GM23338 (cell line): ENCODE results near the gene TM4SF5. TPM values are rescaled to one million over a fixed set of nuclear protein-coding genes. Genes with fewer than 3 reads are reported as not detected.

Source experiments
- ATAC-seq: fragments of 200-7000 bp; cut with Tn5 transposase; 3 replicates; pipeline ENCODE4 v1.9.1; 2020
- DNase-seq: peaks from one replicate; pipeline ENCODE4 v3.0.0-alpha.2; 2015; ENCODE audit warnings: low spot score
- H2AFZ ChIP-seq: fragments of 200-600 bp; sonication (generic); 2 replicates; pipeline ENCODE4 v1.8.0; 2016; ENCODE audit warnings: antibody characterized with exemption, mild to moderate bottlenecking, moderate library complexity
- H3F3A ChIP-seq: fragments of 200-600 bp; sonication (generic); replicated peaks from 2 replicates; pipeline ENCODE4 v1.8.0; 2017; ENCODE audit warnings: antibody characterized with exemption, mixed run types, low read depth
- H3K27ac ChIP-seq: fragments of 200-600 bp; sonication (generic); 2 replicates; pipeline ENCODE4 v1.6.1; 2016; ENCODE audit warnings: low read depth
- H3K27me3 ChIP-seq: fragments of 200-600 bp; sonication (generic); 2 replicates; pipeline ENCODE4 v1.8.0; 2016; ENCODE audit warnings: mild to moderate bottlenecking, mixed run types, moderate library complexity; ENCODE audit not compliant: insufficient read depth
- H3K36me3 ChIP-seq: fragments of 200-600 bp; sonication (generic); 2 replicates; pipeline ENCODE4 v1.8.0; 2016; ENCODE audit warnings: mild to moderate bottlenecking; ENCODE audit not compliant: insufficient read depth
- H3K4me1 ChIP-seq: fragments of 200-600 bp; sonication (generic); 2 replicates; pipeline ENCODE4 v1.8.0; 2016; ENCODE audit warnings: mild to moderate bottlenecking, moderate library complexity; ENCODE audit not compliant: insufficient read depth
- H3K4me2 ChIP-seq: fragments of 200-600 bp; sonication (generic); 2 replicates; pipeline ENCODE4 v1.7.1; 2017; ENCODE audit warnings: mixed run types
- H3K4me3 ChIP-seq: fragments of 200-600 bp; sonication (generic); 2 replicates; pipeline ENCODE4 v1.6.1; 2016; ENCODE audit warnings: mixed run types
- H3K79me2 ChIP-seq: fragments of 200-600 bp; sonication (generic); replicated peaks from 2 replicates; pipeline ENCODE4 v1.8.0; 2017; ENCODE audit warnings: mild to moderate bottlenecking; ENCODE audit not compliant: insufficient read depth
- H3K9me2 ChIP-seq: fragments of 200-600 bp; sonication (generic); 2 replicates; pipeline ENCODE4 v1.8.0; 2017; ENCODE audit not compliant: insufficient read depth
- H4K20me1 ChIP-seq: fragments of 200-600 bp; sonication (generic); replicated peaks from 2 replicates; pipeline ENCODE4 v1.8.0; 2017; ENCODE audit warnings: mild to moderate bottlenecking; ENCODE audit not compliant: insufficient read depth
- H3K27ac Mint-ChIP-seq: 2 replicates; pipeline ENCODE4 v1.8.0; 2020; ENCODE audit warnings: inconsistent platforms, mild to moderate bottlenecking, moderate library complexity, mixed read lengths
- H3K27me3 Mint-ChIP-seq: 3 replicates; pipeline ENCODE4 v1.8.0; 2022; ENCODE audit warnings: low read depth, mild to moderate bottlenecking, moderate library complexity, mixed read lengths, inconsistent platforms; ENCODE audit not compliant: insufficient read depth, poor library complexity
- H3K36me3 Mint-ChIP-seq: 3 replicates; pipeline ENCODE4 v1.8.0; 2021; ENCODE audit warnings: low read depth, mild to moderate bottlenecking, inconsistent platforms, moderate library complexity, mixed read lengths
- H3K4me1 Mint-ChIP-seq: 3 replicates; pipeline ENCODE4 v1.8.0; 2020; ENCODE audit warnings: mild to moderate bottlenecking, inconsistent platforms, mixed read lengths
- H3K4me3 Mint-ChIP-seq: 3 replicates; pipeline ENCODE4 v1.8.0; 2021; ENCODE audit warnings: moderate library complexity, mild to moderate bottlenecking, inconsistent platforms, mixed read lengths
- H3K9me3 Mint-ChIP-seq: 3 replicates; pipeline ENCODE4 v1.8.0; 2020; ENCODE audit warnings: moderate library complexity, mild to moderate bottlenecking, inconsistent platforms, mixed read lengths
- CREB1 ChIP-seq: fragments of 250-450 bp; sonication (Bioruptor Pico); IDR thresholded peaks from 2 replicates; pipeline ENCODE4 v1.5.0; 2020; ENCODE audit warnings: low read depth, mild to moderate bottlenecking, moderate library complexity
- CTCF ChIP-seq, 2 experiments: fragments of 200-600 bp in 1 of 2; sonication (generic) in 1 of 2; conservative IDR thresholded peaks; 2 replicates each; pipeline versions ENCODE4 v1.5.1 to v1.6.1; 2016 to 2017; ENCODE audit warnings: antibody characterized with exemption in 2 of 2, low read depth in 2 of 2, mild to moderate bottlenecking in 2 of 2, moderate library complexity in 1 of 2
- ETS1 ChIP-seq: IDR thresholded peaks from 2 replicates; pipeline ENCODE4 v1.6.1; 2016; ENCODE audit warnings: antibody characterized with exemption
- EZH2 ChIP-seq: fragments of 200-600 bp; sonication (generic); IDR thresholded peaks from one replicate; pipeline ENCODE4 v1.8.0; 2017; ENCODE audit warnings: antibody characterized with exemption, mild to moderate bottlenecking, low read depth; ENCODE audit not compliant: unreplicated experiment
- EZH2phosphoT487 ChIP-seq: fragments of 200-600 bp; sonication (generic); IDR thresholded peaks from one replicate; pipeline ENCODE4 v1.8.1; 2018; ENCODE audit warnings: antibody characterized with exemption; ENCODE audit not compliant: unreplicated experiment
- JUNB ChIP-seq: IDR thresholded peaks from one replicate; pipeline ENCODE4 v1.6.1; 2016; ENCODE audit warnings: antibody characterized with exemption; ENCODE audit not compliant: unreplicated experiment
- NANOG ChIP-seq: IDR thresholded peaks from 2 replicates; pipeline ENCODE4 v1.6.1; 2016; ENCODE audit warnings: antibody characterized with exemption, borderline replicate concordance
- POLR2AphosphoS5 ChIP-seq: IDR thresholded peaks from 2 replicates; pipeline ENCODE4 v1.6.1; 2016; ENCODE audit warnings: antibody characterized with exemption, low read depth
- STAT1 ChIP-seq: IDR thresholded peaks from one replicate; pipeline ENCODE4 v1.6.1; 2016; ENCODE audit warnings: antibody characterized with exemption; ENCODE audit not compliant: unreplicated experiment
- ZNF114 ChIP-seq: fragments of 250-450 bp; sonication (Bioruptor Pico); IDR thresholded peaks from 2 replicates; pipeline ENCODE4 v1.5.0; 2020; ENCODE audit warnings: mild to moderate bottlenecking, moderate library complexity
- ZNF462 ChIP-seq: fragments of 250-450 bp; sonication (Bioruptor Pico); IDR thresholded peaks from 2 replicates; pipeline ENCODE4 v1.5.0; 2020; ENCODE audit warnings: mild to moderate bottlenecking, moderate library complexity
- polyA plus RNA-seq: library from polyadenylated mRNA; unstranded; fragments of >200 nt; fragmentation: Nextera tagmentation; extraction: Ambion mirVana; gene quantifications from 2 replicates; pipeline ENCODE4 v1.2.1, GENCODE V29; 2016
- total RNA-seq: library from RNA; depleted of rRNA; stranded (reverse); fragments of >200 nt; shearing (Covaris generic); gene quantifications from 2 replicates; pipeline ENCODE4 v1.2.3, GENCODE V29; 2014

The TM4SF5 gene
- total and polyA plus RNA-seq, 2 experiments from 2014 or later = not detected

GRCh38 chr17:4734857-4735475 is 36.7 kb upstream of the TM4SF5 start:
- peaks cover 44% of the 10 kb centered on the region for H3K27me3 Mint-ChIP-seq

GRCh38 chr17:4735876-4736651 is 35.6 kb upstream of the TM4SF5 start:
- no peaks in the 10 kb centered on the region; the same call in 1 of the 3 replicates for H3K9me3 Mint-ChIP-seq
- H3K36me3 ChIP-seq = no peaks in the 10 kb centered on the region

More at GRCh38 chr17:4734857-4735475, 36.7 kb upstream of the TM4SF5 start:
- H3K27ac Mint-ChIP-seq = no peak overlapping the region
- Histone ChIP-seq H4K20me1 (0 out of 2 replicates have a peak, but pooled peaks cover 5% of the 10 kb centered on the region), H3K4me2 (no peak overlapping the region), H3K27ac (no peak overlapping the region), H3F3A (peaks cover under 1% of the 10 kb centered on the region; the same call in 1 of the 2 replicates), H3K4me1 (peaks cover 9% of the 10 kb centered on the region; the same call in 1 of the 2 replicates), H3K4me3 (no peak overlapping the region), H2AFZ (no peak overlapping the region), H3K9me2 (no peaks in the 10 kb centered on the region), H3K36me3 (no peaks in the 10 kb centered on the region), H3K27me3 (peaks cover 47% of the 10 kb centered on the region), H3K79me2 (no peaks in the 10 kb centered on the region)
- ATAC-seq (no peak), DNase-seq (no peak)
- peaks cover 4% of the 10 kb centered on the region; the same call in 1 of the 3 replicates for H3K36me3 Mint-ChIP-seq
- H3K4me3 Mint-ChIP-seq = no peak overlapping the region; the same call in 2 of the 3 replicates
- peaks cover 12% of the 10 kb centered on the region for H3K4me1 Mint-ChIP-seq
- no peaks in the 10 kb centered on the region; the same call in 2 of the 3 replicates for H3K9me3 Mint-ChIP-seq
- TF ChIP-seq JUNB = no peak
- no peak for TF ChIP-seq STAT1
- no peak for TF ChIP-seq EZH2
- TF ChIP-seq POLR2AphosphoS5 = no peak
- TF ChIP-seq CREB1 (CRISPR knock-in tag) = no peak
- TF ChIP-seq EZH2phosphoT487 = no peak

More at GRCh38 chr17:4735876-4736651, 35.6 kb upstream of the TM4SF5 start:
- Histone ChIP-seq H3K9me2 (no peaks in the 10 kb centered on the region), H3K27me3 (peaks cover 58% of the 10 kb centered on the region), H3K4me1 (peaks cover 9% of the 10 kb centered on the region; the same call in 1 of the 2 replicates), H3F3A (peaks cover 6% of the 10 kb centered on the region; the same call in 1 of the 2 replicates), H2AFZ (no peak overlapping the region), H4K20me1 (0 out of 2 replicates have a peak, but pooled peaks cover 5% of the 10 kb centered on the region), H3K4me2 (no peak overlapping the region), H3K79me2 (no peaks in the 10 kb centered on the region), H3K27ac (no peak overlapping the region), H3K4me3 (no peak overlapping the region)
- no peak for ATAC-seq
- no peak overlapping the region for H3K27ac Mint-ChIP-seq
- H3K36me3 Mint-ChIP-seq = peaks cover 4% of the 10 kb centered on the region; the same call in 1 of the 3 replicates
- no peak for TF ChIP-seq EZH2phosphoT487
- no peak for TF ChIP-seq STAT1
- TF ChIP-seq ZNF114 = no peak
- TF ChIP-seq POLR2AphosphoS5 = no peak
- TF ChIP-seq CREB1 (CRISPR knock-in tag) = no peak
- TF ChIP-seq CTCF (conservative IDR thresholded peaks at IDR 0.05; ENCODE audit: low read depth in 2 of 2) = no peak
- TF ChIP-seq ETS1 = no peak
- TF ChIP-seq ZNF462 (CRISPR knock-in tag) = no peak
- TF ChIP-seq NANOG = no peak
- no peak overlapping the region for H3K4me3 Mint-ChIP-seq
- DNase-seq = no peak
- peaks cover 51% of the 10 kb centered on the region for H3K27me3 Mint-ChIP-seq
- peaks cover 9% of the 10 kb centered on the region for H3K4me1 Mint-ChIP-seq
